GM10847 (cell line): ENCODE measurements around the gene VPS29.

Source experiments
- POLR2A ChIP-seq: IDR thresholded peaks from 2 replicates; pipeline ENCODE4 v1.6.1; 2011; ENCODE audit not compliant: insufficient read length; ENCODE audit errors: extremely low read depth

Gene VPS29

GRCh38 chr12:110501752-110502738, at the start of gene VPS29, which contains the start of gene RAD9B:
TSS of gene VPS29 (minus strand) at chr12:110502111. CDS start at chr12:110502051, 60 bp downstream.
TSS of gene RAD9B (plus strand) at chr12:110502331. CDS start at chr12:110502338, 7 bp downstream.
- TF ChIP-seq POLR2A, result peak; percentile 92

DNA sequence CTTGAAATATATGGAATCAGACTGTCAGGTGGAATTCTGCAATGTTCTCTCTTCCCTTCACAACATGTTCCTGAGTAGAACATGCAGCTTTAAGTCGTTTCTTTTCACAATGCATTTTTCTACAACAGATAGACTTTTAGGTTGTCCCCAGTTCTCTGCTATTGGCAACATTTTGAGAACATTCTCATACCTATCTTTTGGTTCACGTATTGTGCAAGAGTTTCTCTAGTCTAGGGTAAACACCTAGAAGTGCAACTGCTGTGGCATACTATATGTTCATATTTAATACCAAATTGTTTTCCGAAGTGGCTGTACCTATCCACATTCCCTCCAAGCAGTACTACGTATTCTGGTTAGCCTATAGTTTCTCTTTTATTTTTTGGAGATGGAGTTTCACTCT, 49.1 kb upstream of the VPS29 start:
- no peak for TF ChIP-seq POLR2A

GRCh38 chr12:110549716-110550115, 47.8 kb upstream of the VPS29 start:
- TF ChIP-seq POLR2A, result no peak

DNA sequence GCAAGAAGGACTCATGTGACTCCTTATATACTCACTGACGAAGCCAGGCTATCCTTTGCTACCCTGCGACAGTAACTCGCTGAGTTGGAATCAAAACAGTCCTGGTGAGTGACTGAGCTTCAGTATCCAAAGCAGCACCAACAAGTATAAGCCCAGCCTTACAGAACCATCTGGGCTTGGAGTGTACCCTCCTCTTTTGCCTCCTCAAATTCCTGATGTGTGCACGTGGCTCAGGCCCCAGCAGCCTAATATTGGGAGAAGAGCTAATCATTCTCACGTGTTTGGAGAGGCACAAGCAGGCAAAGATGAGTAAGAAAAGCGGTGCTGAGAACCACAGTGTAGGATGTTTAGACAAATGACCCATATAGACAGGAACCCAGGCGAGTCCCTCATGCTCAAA, 46.8 kb upstream of the VPS29 start:
- no peak for TF ChIP-seq POLR2A

- TF ChIP-seq POLR2A, result no peak
These were observed 45.2 kb upstream of the VPS29 start for GRCh38 chr12:110547090-110547489.

DNA sequence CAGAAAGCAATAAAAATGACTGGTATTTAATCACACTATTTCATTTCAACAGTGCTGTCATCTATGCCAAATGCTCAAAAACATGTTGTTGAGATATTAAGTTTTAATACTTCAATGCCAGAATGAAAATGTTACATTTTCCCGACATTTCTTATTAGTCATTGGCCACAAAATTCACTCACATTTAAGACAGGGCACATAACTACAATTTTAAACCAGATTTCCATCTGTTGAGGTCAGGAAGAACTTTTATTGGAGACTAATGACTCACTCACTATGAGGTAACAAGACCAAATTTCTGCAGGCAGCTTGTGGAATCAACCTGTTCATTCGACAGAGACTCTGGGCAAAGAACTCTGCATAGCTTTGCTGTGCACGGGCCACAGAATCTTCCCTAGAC, 44.4 kb upstream of the VPS29 start:
- TF ChIP-seq POLR2A, result no peak

DNA sequence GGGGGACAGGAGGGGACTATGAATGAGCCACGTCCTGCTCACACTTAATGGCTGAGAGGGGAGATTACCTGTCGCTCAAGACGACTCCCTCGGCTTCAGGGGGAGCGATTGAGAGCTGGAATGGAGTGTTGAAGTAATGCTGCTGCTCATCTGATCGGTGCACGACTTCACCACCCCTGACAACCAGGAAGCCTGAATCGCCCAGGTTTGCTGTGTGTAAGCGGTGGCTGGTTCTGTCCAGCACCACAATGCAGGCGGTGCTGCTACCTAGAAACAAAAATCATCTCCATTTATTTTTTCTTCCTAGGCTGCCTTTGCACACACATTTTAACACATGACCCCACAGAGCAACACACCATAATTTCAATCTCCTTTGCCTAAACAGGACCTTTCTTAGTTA, 43.9 kb upstream of the VPS29 start:
- no peak for TF ChIP-seq POLR2A

DNA sequence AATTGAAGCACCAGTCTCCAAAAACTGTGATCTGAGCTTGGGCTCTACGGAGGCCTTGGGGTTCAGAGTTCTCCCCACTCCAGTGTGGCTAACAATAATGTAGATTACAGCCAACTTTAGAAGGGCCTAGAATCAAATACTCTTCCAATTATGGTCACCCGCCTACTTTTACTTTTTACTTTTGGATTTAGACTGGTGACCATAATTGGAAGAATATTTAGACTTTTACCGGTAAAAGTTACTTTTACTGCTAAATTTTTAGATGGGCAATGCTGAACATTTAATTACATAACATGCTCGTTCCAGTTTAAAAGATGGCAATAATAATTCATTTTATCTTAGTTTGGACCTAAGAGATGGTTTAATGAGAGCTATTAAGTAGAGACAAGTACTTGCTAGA, 42.1 kb upstream of the VPS29 start:
- TF ChIP-seq POLR2A, result no peak

GRCh38 chr12:110543252-110543959, 41.5 kb upstream of the VPS29 start:
- TF ChIP-seq POLR2A, result no peak

- TF ChIP-seq POLR2A, result no peak
These were observed 38.1 kb upstream of the VPS29 start for GRCh38 chr12:110540048-110540447.

DNA sequence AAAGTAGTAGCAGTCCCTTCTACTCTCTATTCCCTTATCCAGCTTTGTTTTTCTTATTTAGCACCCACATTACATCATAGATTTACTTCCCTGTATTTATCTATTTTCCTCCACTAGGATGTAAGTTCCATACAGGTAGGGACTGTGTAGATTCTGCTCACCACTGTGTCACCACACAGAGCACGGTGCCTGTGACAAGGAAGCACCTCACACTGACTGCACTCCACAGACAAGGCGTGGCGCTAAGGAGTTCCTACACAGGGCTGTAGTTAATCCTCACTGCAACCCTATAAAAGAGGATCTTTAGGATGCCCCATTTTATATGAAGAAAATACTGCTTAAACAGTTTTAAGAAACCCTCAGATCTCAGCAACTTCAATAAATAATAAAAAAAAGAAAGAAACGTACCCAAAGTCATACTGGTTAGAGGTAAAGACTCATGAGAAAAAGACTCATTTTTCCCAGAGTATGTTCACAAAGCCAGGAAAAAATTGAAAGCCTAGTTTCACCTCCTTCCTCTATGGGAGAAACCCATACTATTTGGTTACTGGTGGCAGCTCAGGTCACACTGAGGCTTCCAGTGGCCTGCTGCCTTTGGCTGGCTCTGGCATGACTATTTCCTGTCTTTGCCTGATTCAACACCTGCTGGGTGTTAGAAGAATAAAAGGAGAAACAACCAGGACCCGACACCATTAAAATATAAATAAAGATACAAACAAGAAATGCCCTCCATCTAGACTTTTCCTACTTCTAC, 37.1 kb upstream of the VPS29 start:
- TF ChIP-seq POLR2A, result no peak

GRCh38 chr12:110537605-110538409, 35.9 kb upstream of the VPS29 start:
- no peak for TF ChIP-seq POLR2A

GRCh38 chr12:110536834-110537604, 35.1 kb upstream of the VPS29 start:
- TF ChIP-seq POLR2A, result no peak

DNA sequence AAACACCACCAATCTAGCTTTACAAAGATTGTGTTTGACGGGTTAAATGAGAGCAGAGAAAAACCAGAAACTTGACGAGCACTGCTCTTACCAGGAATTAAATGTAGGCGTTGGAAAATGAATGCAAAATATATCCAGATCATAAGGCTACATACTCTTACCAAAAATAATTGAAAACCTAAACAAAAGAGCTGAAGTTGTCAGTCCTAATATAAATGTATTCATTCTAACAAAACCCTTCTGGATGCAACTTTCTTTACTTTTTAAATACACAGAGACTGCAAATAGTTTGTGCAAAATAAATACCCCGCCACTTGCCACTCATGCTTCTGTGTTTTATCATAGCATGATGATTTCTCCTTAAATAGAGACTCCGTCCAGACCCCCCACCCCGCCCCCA, 32.9 kb upstream of the VPS29 start:
- TF ChIP-seq POLR2A, result no peak
